Measurements from ENCODE around the gene PGAP1. TPM values are rescaled to one million over a fixed set of nuclear protein-coding genes. Genes with fewer than 3 reads are reported as not detected.
A peak's percentile ranks its signal among the peaks of the same experiment; 100 is the strongest.

Gene PGAP1
- 19.2 TPM for total RNA-seq
- 1 to 10 TPM; 1.1 to 3.2 (median 1.8) TPM for polyA plus RNA-seq

- Mint-ChIP-seq H3K27me3 (peaks cover 8% of the 10 kb centered on the region), H3K9me3 (peaks cover 0 to 2% (median 0%) of the 10 kb centered on the region in 7 donors)
- ATAC-seq (ENCODE audit: low read depth in 2 of 2): peak; percentile 68 to 72
Observed at GRCh38 chr2:196926562-196927375, at the start of gene PGAP1. Gene PGAP1 (minus strand): TSS chr2:196926707. CDS start chr2:196926616, 91 bp downstream.

GRCh38 chr2:196974970-196975369, 48.5 kb upstream of the PGAP1 start:
- Mint-ChIP-seq H3K36me3 (no peaks in the 10 kb centered on the region), H3K27ac (no peak overlapping the region), H3K9me3 (peaks cover 0 to 6% (median 0%) of the 10 kb centered on the region in 7 donors), H3K4me3 (no peak overlapping the region), H3K27me3 (no peaks in the 10 kb centered on the region), H3K4me1 (peaks cover 0 to 4% (median 2%) of the 10 kb centered on the region in 4 donors)
- Histone ChIP-seq H3K36me3 (ENCODE audit: control insufficient read depth, insufficient read depth, low read length) (no peaks in the 10 kb centered on the region), H3K4me1 (ENCODE audit: control insufficient read depth, insufficient read depth, low read length, poor library complexity, severe bottlenecking) (no peaks in the 10 kb centered on the region), H3K27ac (ENCODE audit: insufficient read depth, low read length, poor library complexity, severe bottlenecking) (no peak overlapping the region), H3K27me3 (ENCODE audit: control insufficient read depth, insufficient read depth, low read length) (no peaks in the 10 kb centered on the region), H3K4me3 (ENCODE audit: low read depth, low read length) (no peak overlapping the region), H3K9me3 (ENCODE audit: control insufficient read depth in 2 of 2, low read length in 2 of 2) (no peaks in the 10 kb centered on the region)
- DNase-seq (no peak), ATAC-seq (ENCODE audit: low read depth in 2 of 2) (no peak)

More at GRCh38 chr2:196926562-196927375, at the start of gene PGAP1:
- H3K36me3 ChIP-seq (ENCODE audit: control insufficient read depth, insufficient read depth, low read length): no peaks in the 10 kb centered on the region
- H3K9me3 ChIP-seq (ENCODE audit: control insufficient read depth in 2 of 2, low read length in 2 of 2): no peaks in the 10 kb centered on the region
- peak within 1 kb of the TSS; percentile 96 for H3K4me3 ChIP-seq (ENCODE audit: low read depth, low read length)
- peaks cover 38% of the 10 kb centered on the region for H3K4me1 ChIP-seq (ENCODE audit: control insufficient read depth, insufficient read depth, low read length, poor library complexity, severe bottlenecking)
- H3K27me3 ChIP-seq (ENCODE audit: control insufficient read depth, insufficient read depth, low read length): no peaks in the 10 kb centered on the region
- peak; percentile 76 to 86 (median 80) for DNase-seq
- Mint-ChIP-seq H3K27ac (peak within 1 kb of the TSS; percentile 93 to 95 (median 94)), H3K36me3 (no peaks in the 10 kb centered on the region), H3K4me1 (peaks cover 26 to 43% (median 35%) of the 10 kb centered on the region in 4 donors), H3K4me3 (peak within 1 kb of the TSS; percentile 95 to 98 (median 97))
- peak within 1 kb of the TSS; percentile 70 for H3K27ac ChIP-seq (ENCODE audit: insufficient read depth, low read length, poor library complexity, severe bottlenecking)

GRCh38 chr2:196971574-196972279, 45.2 kb upstream of the PGAP1 start:
- Mint-ChIP-seq H3K27ac (no peak overlapping the region), H3K4me1 (peaks cover 0 to 4% (median 2%) of the 10 kb centered on the region in 4 donors), H3K4me3 (no peak overlapping the region), H3K27me3 (peaks cover 4% of the 10 kb centered on the region), H3K9me3 (peaks cover 0 to 2% (median 0%) of the 10 kb centered on the region in 7 donors), H3K36me3 (peaks cover 3% of the 10 kb centered on the region)
- Histone ChIP-seq H3K9me3 (ENCODE audit: control insufficient read depth in 2 of 2, low read length in 2 of 2) (no peaks in the 10 kb centered on the region), H3K27ac (ENCODE audit: insufficient read depth, low read length, poor library complexity, severe bottlenecking) (no peak overlapping the region), H3K27me3 (ENCODE audit: control insufficient read depth, insufficient read depth, low read length) (no peaks in the 10 kb centered on the region), H3K36me3 (ENCODE audit: control insufficient read depth, insufficient read depth, low read length) (no peaks in the 10 kb centered on the region), H3K4me3 (ENCODE audit: low read depth, low read length) (no peak overlapping the region), H3K4me1 (ENCODE audit: control insufficient read depth, insufficient read depth, low read length, poor library complexity, severe bottlenecking) (no peaks in the 10 kb centered on the region)
- DNase-seq (no peak), ATAC-seq (ENCODE audit: low read depth in 2 of 2) (no peak)

GRCh38 chr2:196970099-196970498, 43.6 kb upstream of the PGAP1 start:
- Mint-ChIP-seq H3K4me3 (no peak overlapping the region), H3K9me3 (peaks cover 0 to under 1% (median 0%) of the 10 kb centered on the region in 7 donors), H3K36me3 (peaks cover 3% of the 10 kb centered on the region), H3K27me3 (peaks cover 4% of the 10 kb centered on the region), H3K27ac (no peak overlapping the region), H3K4me1 (peaks cover 0 to 4% (median 1%) of the 10 kb centered on the region in 4 donors)
- H3K36me3 ChIP-seq (ENCODE audit: control insufficient read depth, insufficient read depth, low read length): no peaks in the 10 kb centered on the region
- no peak for ATAC-seq (ENCODE audit: low read depth in 2 of 2)
- no peak overlapping the region for H3K4me3 ChIP-seq (ENCODE audit: low read depth, low read length)
- no peak overlapping the region for H3K27ac ChIP-seq (ENCODE audit: insufficient read depth, low read length, poor library complexity, severe bottlenecking)
- H3K4me1 ChIP-seq (ENCODE audit: control insufficient read depth, insufficient read depth, low read length, poor library complexity, severe bottlenecking): no peaks in the 10 kb centered on the region
- no peaks in the 10 kb centered on the region for H3K9me3 ChIP-seq (ENCODE audit: control insufficient read depth in 2 of 2, low read length in 2 of 2)
- H3K27me3 ChIP-seq (ENCODE audit: control insufficient read depth, insufficient read depth, low read length): no peaks in the 10 kb centered on the region
- DNase-seq: no peak

- DNase-seq (no peak), ATAC-seq (ENCODE audit: low read depth in 2 of 2) (no peak)
- Histone ChIP-seq H3K9me3 (ENCODE audit: control insufficient read depth in 2 of 2, low read length in 2 of 2) (no peaks in the 10 kb centered on the region), H3K36me3 (ENCODE audit: control insufficient read depth, insufficient read depth, low read length) (no peaks in the 10 kb centered on the region), H3K27me3 (ENCODE audit: control insufficient read depth, insufficient read depth, low read length) (no peaks in the 10 kb centered on the region), H3K4me1 (ENCODE audit: control insufficient read depth, insufficient read depth, low read length, poor library complexity, severe bottlenecking) (no peaks in the 10 kb centered on the region), H3K4me3 (ENCODE audit: low read depth, low read length) (no peak overlapping the region), H3K27ac (ENCODE audit: insufficient read depth, low read length, poor library complexity, severe bottlenecking) (no peak overlapping the region)
- H3K4me3 Mint-ChIP-seq: no peak overlapping the region
- peaks cover 3% of the 10 kb centered on the region for H3K36me3 Mint-ChIP-seq
- H3K27ac Mint-ChIP-seq: no peak overlapping the region
- peaks cover 4% of the 10 kb centered on the region for H3K27me3 Mint-ChIP-seq
- peaks cover 0 to 4% (median 0%) of the 10 kb centered on the region in 4 donors for H3K4me1 Mint-ChIP-seq
- no peaks in the 10 kb centered on the region for H3K9me3 Mint-ChIP-seq
Observed at GRCh38 chr2:196968516-196968915, 42.0 kb upstream of the PGAP1 start.

DNA sequence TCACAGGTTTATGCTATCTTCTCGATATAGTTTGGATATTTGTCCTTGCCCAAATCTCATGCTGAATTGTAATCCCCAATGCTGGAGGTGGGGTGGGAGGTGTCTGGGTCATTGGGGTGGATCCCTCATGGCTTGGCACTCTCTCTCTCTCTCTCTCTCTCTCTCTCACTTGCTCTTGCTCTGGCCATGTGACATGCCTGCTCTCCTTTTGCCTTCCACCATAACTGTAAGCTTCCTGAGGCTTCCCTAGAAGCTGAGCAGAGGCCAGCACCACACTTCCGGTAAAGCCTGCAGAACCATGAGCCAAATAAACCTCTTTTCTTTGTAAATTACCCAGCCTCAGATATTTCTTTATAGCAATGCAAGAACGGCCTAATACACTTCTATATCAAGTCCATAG, 41.3 kb upstream of the PGAP1 start:
- H3K36me3 Mint-ChIP-seq: peaks cover 3% of the 10 kb centered on the region
- no peak for DNase-seq
- Histone ChIP-seq H3K4me3 (ENCODE audit: low read depth, low read length) (no peak overlapping the region), H3K27ac (ENCODE audit: insufficient read depth, low read length, poor library complexity, severe bottlenecking) (no peak overlapping the region), H3K36me3 (ENCODE audit: control insufficient read depth, insufficient read depth, low read length) (no peaks in the 10 kb centered on the region), H3K9me3 (ENCODE audit: control insufficient read depth in 2 of 2, low read length in 2 of 2) (no peaks in the 10 kb centered on the region), H3K4me1 (ENCODE audit: control insufficient read depth, insufficient read depth, low read length, poor library complexity, severe bottlenecking) (no peaks in the 10 kb centered on the region), H3K27me3 (ENCODE audit: control insufficient read depth, insufficient read depth, low read length) (no peaks in the 10 kb centered on the region)
- ATAC-seq (ENCODE audit: low read depth in 2 of 2): no peak
- H3K27ac Mint-ChIP-seq: no peak overlapping the region
- H3K4me3 Mint-ChIP-seq: no peak overlapping the region
- no peaks in the 10 kb centered on the region for H3K9me3 Mint-ChIP-seq
- peaks cover 4% of the 10 kb centered on the region for H3K27me3 Mint-ChIP-seq
- H3K4me1 Mint-ChIP-seq: peaks cover 0 to 7% (median 0%) of the 10 kb centered on the region in 4 donors

DNA sequence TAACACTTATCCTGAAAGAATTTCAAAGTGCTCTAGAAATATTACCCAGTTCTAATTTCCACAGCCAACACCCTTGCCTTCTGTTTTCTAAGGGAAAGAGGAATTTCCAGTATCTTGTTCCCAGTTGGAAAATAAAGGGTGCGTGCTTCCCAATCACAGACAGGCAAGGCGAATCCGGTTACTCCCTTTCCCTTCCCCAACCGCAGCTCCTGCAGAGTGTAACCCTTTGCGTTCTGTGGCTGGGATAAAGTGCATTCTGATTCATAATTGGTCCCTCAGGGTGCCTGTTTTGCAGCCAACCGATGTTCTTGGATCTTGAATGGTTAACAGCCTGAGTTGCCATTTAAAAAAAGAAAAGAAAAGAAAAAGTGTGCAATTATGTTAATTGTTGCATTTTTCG, 40.6 kb upstream of the PGAP1 start:
- Histone ChIP-seq H3K4me1 (ENCODE audit: control insufficient read depth, insufficient read depth, low read length, poor library complexity, severe bottlenecking) (no peaks in the 10 kb centered on the region), H3K4me3 (ENCODE audit: low read depth, low read length) (no peak overlapping the region), H3K36me3 (ENCODE audit: control insufficient read depth, insufficient read depth, low read length) (no peaks in the 10 kb centered on the region), H3K27ac (ENCODE audit: insufficient read depth, low read length, poor library complexity, severe bottlenecking) (no peak overlapping the region), H3K27me3 (ENCODE audit: control insufficient read depth, insufficient read depth, low read length) (no peaks in the 10 kb centered on the region), H3K9me3 (ENCODE audit: control insufficient read depth in 2 of 2, low read length in 2 of 2) (no peaks in the 10 kb centered on the region)
- H3K4me3 Mint-ChIP-seq: no peak overlapping the region
- peaks cover 3% of the 10 kb centered on the region for H3K36me3 Mint-ChIP-seq
- H3K9me3 Mint-ChIP-seq: no peaks in the 10 kb centered on the region
- H3K27me3 Mint-ChIP-seq: peaks cover 4% of the 10 kb centered on the region
- H3K4me1 Mint-ChIP-seq: peaks cover 0 to 12% (median 0%) of the 10 kb centered on the region in 4 donors
- DNase-seq (no peak), ATAC-seq (ENCODE audit: low read depth in 2 of 2) (no peak)
- no peak overlapping the region for H3K27ac Mint-ChIP-seq
